K562 (cell line): ENCODE measurements around the gene RPL34. TPM values are rescaled to one million over a fixed set of nuclear protein-coding genes. Genes with fewer than 3 reads are reported as not detected.

Experiments used
- BRD4 ChIP-seq: fragments of 200-600 bp; sonication (generic); IDR thresholded peaks from 2 replicates; pipeline ENCODE4 v1.6.1; 2017; ENCODE audit warnings: inconsistent platforms
- CTBP1 ChIP-seq: fragments of 450-650 bp; IDR thresholded peaks from 2 replicates; pipeline ENCODE4 v1.6.1; 2016; ENCODE audit warnings: borderline replicate concordance
- ELF4 ChIP-seq: fragments of 450-650 bp; formaldehyde crosslinking; IDR thresholded peaks from 2 replicates; pipeline ENCODE4 v1.4.0; 2022; ENCODE audit warnings: missing genetic modification characterization
- FOXK1 ChIP-seq: sonication (generic); formaldehyde crosslinking; IDR thresholded peaks from 2 replicates; pipeline ENCODE4 v1.8.0; 2022; ENCODE audit warnings: missing genetic modification reagents, mild to moderate bottlenecking, borderline replicate concordance
- FOXP1 ChIP-seq: sonication (generic); formaldehyde crosslinking; IDR thresholded peaks from 2 replicates; pipeline ENCODE4 v1.8.0; 2022; ENCODE audit warnings: mild to moderate bottlenecking, missing genetic modification reagents
- LEF1 ChIP-seq: fragments of 450-650 bp; IDR thresholded peaks from 2 replicates; pipeline ENCODE4 v1.6.1; 2016; ENCODE audit warnings: mild to moderate bottlenecking
- MTA2 ChIP-seq: fragments of 450-650 bp; IDR thresholded peaks from 2 replicates; pipeline ENCODE4 v1.6.1; 2016; ENCODE audit warnings: low read depth
- NR4A1 ChIP-seq, 2 experiments: fragments of 250-450 bp in 1 of 2; fragments of 450-650 bp in 1 of 2; sonication (Bioruptor Pico) in 1 of 2; IDR thresholded peaks; 2 replicates each; pipeline versions ENCODE4 v1.4.0 to v1.6.1; 2016 to 2020; ENCODE audit warnings: mild to moderate bottlenecking in 2 of 2, missing compliant biosample characterization in 1 of 2, missing genetic modification characterization in 1 of 2, moderate library complexity in 1 of 2
- POLR2A ChIP-seq: fragments of 450-650 bp; conservative IDR thresholded peaks from 2 replicates; pipeline ENCODE4 v1.6.1; 2016
- SRF ChIP-seq, 2 experiments: fragments of 250-450, 450-650 bp in 1 of 2; sonication (Bioruptor Pico) in 1 of 2; sonication (generic) in 1 of 2; formaldehyde crosslinking; IDR thresholded peaks; 2 replicates each; pipeline versions ENCODE4 v1.5.0 to v1.5.1; 2020 to 2022; ENCODE audit warnings: mild to moderate bottlenecking in 1 of 2, missing genetic modification reagents in 1 of 2
- ZKSCAN1 ChIP-seq: fragments of 150-350 bp; IDR thresholded peaks from 2 replicates; pipeline ENCODE4 v1.6.1; 2016; ENCODE audit warnings: low read depth, low read length
- ZNF24 ChIP-seq: fragments of 450-650 bp; IDR thresholded peaks from 2 replicates; pipeline ENCODE4 v1.6.1; 2016
- ZNF644 ChIP-seq: fragments of 200-800 bp; sonication (Bioruptor generic); IDR thresholded peaks from 2 replicates; pipeline ENCODE4 v1.6.1; 2016; ENCODE audit warnings: low read depth, missing genetic modification characterization, missing compliant biosample characterization
- ZZZ3 ChIP-seq: fragments of 450-650 bp; IDR thresholded peaks from 2 replicates; pipeline ENCODE4 v1.6.1; 2016; ENCODE audit warnings: antibody characterized with exemption, mild to moderate bottlenecking, moderate library complexity
- polyA plus RNA-seq, 8 experiments: library from polyadenylated mRNA; depleted of rRNA in 4 of 8; stranded (reverse) in 5 of 8; unstranded in 3 of 8; fragments of >200 nt; fragmentation: Nextera tagmentation in 2 of 8; fragmentation: Illumina TruSeq in 1 of 8; extraction: Ambion mirVana in 2 of 8; extraction: Trizol in 1 of 8; gene quantifications; 2 replicates each; pipeline versions ENCODE4 v1.2.1 to v1.2.3, GENCODE V29; 2011 to 2014; ENCODE audit warnings: inconsistent platforms in 1 of 8, missing spikeins in 1 of 8
- total RNA-seq, 7 experiments: library from RNA; depleted of rRNA in 6 of 7; stranded (reverse); fragments of >200 nt in 6 of 7; fragmentation: Illumina TruSeq in 2 of 7; extraction: Trizol in 2 of 7; gene quantifications; 2 replicates each; pipeline versions ENCODE4 v1.2.1 to v1.2.3, GENCODE V29; 2011 to 2021; ENCODE audit warnings: low replicate concordance in 1 of 7
- TF ChIP-seq, protein P1 (sequence below): sonication (generic); formaldehyde crosslinking; IDR thresholded peaks from 2 replicates; pipeline ENCODE4 v1.8.0; 2022; ENCODE audit warnings: mild to moderate bottlenecking, missing genetic modification reagents
- TF ChIP-seq, protein P2 (sequence below): fragments of 450-650 bp; IDR thresholded peaks from 2 replicates; pipeline ENCODE4 v1.6.1; 2016; ENCODE audit warnings: low read depth

The RPL34 gene
- total and polyA plus RNA-seq, 9 of the 15 experiments (the other 6 are each of a cell fraction or from before 2014, with no cell fraction given) = 1,612 to 4,502 (median 2,593) TPM

DNA sequence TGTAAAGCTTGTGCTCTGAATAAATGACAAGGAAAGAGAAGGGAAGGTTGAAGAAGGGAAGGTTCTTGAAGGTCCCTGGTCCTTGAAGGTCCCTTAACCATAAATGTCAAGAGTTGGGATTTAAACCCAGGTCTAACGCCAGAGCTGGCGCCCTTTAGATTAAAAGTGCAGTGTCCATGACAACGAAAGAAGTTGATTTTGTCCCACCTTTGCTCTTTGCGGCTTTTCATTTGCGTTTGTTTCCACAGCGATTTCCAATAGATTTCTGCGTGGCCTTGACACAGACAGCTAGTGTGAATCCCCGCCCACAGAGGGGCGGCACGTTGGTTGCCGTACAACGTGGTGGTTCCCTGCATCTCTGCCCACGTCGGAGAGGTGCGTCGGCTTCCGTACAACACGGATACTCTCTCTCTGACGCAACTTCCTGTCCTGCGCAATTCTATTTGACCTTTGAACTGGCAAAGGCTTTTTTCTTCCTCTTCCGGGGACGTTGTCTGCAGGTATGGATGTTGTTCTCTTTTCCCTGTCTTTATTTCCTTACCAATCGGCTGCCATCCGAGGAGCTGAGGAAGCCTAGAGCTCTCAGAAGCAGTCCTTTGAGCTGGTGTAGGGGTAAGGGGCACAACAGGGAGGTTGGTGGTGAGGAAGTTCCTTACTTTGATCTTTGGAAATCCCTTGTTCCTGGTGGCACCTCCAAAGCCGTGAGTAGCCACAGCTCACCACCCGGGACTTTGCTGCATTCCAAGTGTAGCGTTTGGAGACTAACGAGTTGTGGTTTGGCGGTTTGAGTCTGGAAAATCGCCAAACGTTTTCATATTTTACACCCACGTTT is at the start of gene RPL34 (continued):
- TF ChIP-seq, protein P1, sequence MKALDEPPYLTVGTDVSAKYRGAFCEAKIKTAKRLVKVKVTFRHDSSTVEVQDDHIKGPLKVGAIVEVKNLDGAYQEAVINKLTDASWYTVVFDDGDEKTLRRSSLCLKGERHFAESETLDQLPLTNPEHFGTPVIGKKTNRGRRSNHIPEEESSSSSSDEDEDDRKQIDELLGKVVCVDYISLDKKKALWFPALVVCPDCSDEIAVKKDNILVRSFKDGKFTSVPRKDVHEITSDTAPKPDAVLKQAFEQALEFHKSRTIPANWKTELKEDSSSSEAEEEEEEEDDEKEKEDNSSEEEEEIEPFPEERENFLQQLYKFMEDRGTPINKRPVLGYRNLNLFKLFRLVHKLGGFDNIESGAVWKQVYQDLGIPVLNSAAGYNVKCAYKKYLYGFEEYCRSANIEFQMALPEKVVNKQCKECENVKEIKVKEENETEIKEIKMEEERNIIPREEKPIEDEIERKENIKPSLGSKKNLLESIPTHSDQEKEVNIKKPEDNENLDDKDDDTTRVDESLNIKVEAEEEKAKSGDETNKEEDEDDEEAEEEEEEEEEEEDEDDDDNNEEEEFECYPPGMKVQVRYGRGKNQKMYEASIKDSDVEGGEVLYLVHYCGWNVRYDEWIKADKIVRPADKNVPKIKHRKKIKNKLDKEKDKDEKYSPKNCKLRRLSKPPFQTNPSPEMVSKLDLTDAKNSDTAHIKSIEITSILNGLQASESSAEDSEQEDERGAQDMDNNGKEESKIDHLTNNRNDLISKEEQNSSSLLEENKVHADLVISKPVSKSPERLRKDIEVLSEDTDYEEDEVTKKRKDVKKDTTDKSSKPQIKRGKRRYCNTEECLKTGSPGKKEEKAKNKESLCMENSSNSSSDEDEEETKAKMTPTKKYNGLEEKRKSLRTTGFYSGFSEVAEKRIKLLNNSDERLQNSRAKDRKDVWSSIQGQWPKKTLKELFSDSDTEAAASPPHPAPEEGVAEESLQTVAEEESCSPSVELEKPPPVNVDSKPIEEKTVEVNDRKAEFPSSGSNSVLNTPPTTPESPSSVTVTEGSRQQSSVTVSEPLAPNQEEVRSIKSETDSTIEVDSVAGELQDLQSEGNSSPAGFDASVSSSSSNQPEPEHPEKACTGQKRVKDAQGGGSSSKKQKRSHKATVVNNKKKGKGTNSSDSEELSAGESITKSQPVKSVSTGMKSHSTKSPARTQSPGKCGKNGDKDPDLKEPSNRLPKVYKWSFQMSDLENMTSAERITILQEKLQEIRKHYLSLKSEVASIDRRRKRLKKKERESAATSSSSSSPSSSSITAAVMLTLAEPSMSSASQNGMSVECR = peak; percentile 69
- TF ChIP-seq, protein P2, sequence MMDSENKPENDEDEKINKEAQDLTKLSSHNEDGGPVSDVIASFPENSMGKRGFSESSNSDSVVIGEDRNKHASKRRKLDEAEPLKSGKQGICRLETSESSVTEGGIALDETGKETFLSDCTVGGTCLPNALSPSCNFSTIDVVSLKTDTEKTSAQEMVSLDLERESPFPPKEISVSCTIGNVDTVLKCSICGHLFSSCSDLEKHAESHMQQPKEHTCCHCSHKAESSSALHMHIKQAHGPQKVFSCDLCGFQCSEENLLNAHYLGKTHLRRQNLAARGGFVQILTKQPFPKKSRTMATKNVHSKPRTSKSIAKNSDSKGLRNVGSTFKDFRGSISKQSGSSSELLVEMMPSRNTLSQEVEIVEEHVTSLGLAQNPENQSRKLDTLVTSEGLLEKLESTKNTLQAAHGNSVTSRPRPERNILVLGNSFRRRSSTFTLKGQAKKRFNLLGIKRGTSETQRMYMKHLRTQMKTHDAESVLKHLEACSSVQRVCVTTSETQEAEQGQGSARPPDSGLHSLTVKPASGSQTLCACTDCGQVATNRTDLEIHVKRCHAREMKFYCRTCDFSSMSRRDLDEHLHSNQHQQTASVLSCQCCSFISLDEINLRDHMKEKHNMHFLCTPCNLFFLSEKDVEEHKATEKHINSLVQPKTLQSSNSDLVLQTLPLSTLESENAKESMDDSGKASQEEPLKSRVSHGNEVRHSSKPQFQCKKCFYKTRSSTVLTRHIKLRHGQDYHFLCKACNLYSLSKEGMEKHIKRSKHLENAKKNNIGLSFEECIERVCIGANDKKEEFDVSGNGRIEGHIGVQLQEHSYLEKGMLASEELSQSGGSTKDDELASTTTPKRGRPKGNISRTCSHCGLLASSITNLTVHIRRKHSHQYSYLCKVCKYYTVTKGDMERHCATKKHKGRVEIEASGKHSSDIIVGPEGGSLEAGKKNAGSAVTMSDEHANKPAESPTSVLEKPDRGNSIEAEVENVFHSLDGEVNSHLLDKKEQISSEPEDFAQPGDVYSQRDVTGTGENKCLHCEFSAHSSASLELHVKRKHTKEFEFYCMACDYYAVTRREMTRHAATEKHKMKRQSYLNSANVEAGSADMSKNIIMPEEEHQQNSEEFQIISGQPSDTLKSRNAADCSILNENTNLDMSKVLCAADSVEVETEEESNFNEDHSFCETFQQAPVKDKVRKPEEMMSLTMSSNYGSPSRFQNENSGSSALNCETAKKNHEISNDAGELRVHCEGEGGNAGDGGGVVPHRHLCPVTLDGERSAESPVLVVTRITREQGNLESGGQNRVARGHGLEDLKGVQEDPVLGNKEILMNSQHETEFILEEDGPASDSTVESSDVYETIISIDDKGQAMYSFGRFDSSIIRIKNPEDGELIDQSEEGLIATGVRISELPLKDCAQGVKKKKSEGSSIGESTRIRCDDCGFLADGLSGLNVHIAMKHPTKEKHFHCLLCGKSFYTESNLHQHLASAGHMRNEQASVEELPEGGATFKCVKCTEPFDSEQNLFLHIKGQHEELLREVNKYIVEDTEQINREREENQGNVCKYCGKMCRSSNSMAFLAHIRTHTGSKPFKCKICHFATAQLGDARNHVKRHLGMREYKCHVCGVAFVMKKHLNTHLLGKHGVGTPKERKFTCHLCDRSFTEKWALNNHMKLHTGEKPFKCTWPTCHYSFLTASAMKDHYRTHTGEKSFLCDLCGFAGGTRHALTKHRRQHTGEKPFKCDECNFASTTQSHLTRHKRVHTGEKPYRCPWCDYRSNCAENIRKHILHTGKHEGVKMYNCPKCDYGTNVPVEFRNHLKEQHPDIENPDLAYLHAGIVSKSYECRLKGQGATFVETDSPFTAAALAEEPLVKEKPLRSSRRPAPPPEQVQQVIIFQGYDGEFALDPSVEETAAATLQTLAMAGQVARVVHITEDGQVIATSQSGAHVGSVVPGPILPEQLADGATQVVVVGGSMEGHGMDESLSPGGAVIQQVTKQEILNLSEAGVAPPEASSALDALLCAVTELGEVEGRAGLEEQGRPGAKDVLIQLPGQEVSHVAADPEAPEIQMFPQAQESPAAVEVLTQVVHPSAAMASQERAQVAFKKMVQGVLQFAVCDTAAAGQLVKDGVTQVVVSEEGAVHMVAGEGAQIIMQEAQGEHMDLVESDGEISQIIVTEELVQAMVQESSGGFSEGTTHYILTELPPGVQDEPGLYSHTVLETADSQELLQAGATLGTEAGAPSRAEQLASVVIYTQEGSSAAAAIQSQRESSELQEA = peak; percentile 90
- TF ChIP-seq MTA2 (peak; percentile 77), FOXP1 (CRISPR knock-in tag) (peak; percentile 55; the same call in 1 of the 2 replicates), NR4A1 (CRISPR knock-in tag; IDR thresholded peaks at IDR 0.05) (0 out of 2 replicates have a peak, but pooled peaks have one; percentile 9), NR4A1 (tag; IDR thresholded peaks at IDR 0.05) (no peak), SRF (CRISPR knock-in tag; IDR thresholded peaks at IDR 0.05) (0 out of 4 replicates have a peak, but pooled peaks of 1 of the 2 experiments have one; percentile 32), CTBP1 (0 out of 2 replicates have a peak, but pooled peaks have one; percentile 13), ZZZ3 (peak; percentile 97), LEF1 (peak; percentile 79), ELF4 (CRISPR knock-in tag) (peak; percentile 53), BRD4 (peak; percentile 97; the same call in 1 of the 2 replicates), FOXK1 (CRISPR knock-in tag) (peak; percentile 51; the same call in 1 of the 2 replicates), ZNF24 (0 out of 2 replicates have a peak, but pooled peaks have one; percentile 9), POLR2A (peak; percentile 99), ZNF644 (tag) (no peak), ZKSCAN1 (peak; percentile 85)
